Stimulated activated CD4-positive, alpha-beta T cell treated with anti-CD3 and anti-CD28 coated beads, Interleukin-1b, Interleukin-23, amount 100 ng/mL, for 4 hours (primary cell): Measurements from ENCODE around the gene TSPOAP1.

ENCODE experiments used
- DNase-seq, 2 donors: peaks; one replicate each; pipeline ENCODE4 v3.0.0-alpha.2; 2020; ENCODE audit warnings: low read depth in 2 of 2

Gene TSPOAP1

GRCh38 chr17:58330538-58330996 is 2.0 kb upstream of the TSPOAP1 start:
- peak; percentile 27 to 36 for DNase-seq

GRCh38 chr17:58329810-58330537 is 1.4 kb upstream of the TSPOAP1 start:
- peak in 1 of 2 donors; percentile 45 for DNase-seq

- DNase-seq, result peak; percentile 81 to 88
Observed at GRCh38 chr17:58329035-58329809, 627 bp upstream of the TSPOAP1 start.

- DNase-seq, result peak in 1 of 2 donors; percentile 18
Observed at GRCh38 chr17:58327363-58328194, 1.0 kb downstream of the TSPOAP1 start.

GRCh38 chr17:58326609-58327362 is 1.8 kb downstream of the TSPOAP1 start:
- no peak for DNase-seq

GRCh38 chr17:58325976-58326468 is 2.6 kb downstream of the TSPOAP1 start:
- no peak for DNase-seq

GRCh38 chr17:58325289-58325726 is 3.3 kb downstream of the TSPOAP1 start:
- no peak for DNase-seq

- DNase-seq, result no peak
Observed at GRCh38 chr17:58324409-58325288, 3.9 kb downstream of the TSPOAP1 start.

- no peak for DNase-seq
Observed at GRCh38 chr17:58324056-58324408, 4.6 kb downstream of the TSPOAP1 start.

GRCh38 chr17:58323366-58324055 is 5.1 kb downstream of the TSPOAP1 start:
- no peak for DNase-seq

- DNase-seq, result no peak
Observed at GRCh38 chr17:58322581-58323185, 5.9 kb downstream of the TSPOAP1 start.

GRCh38 chr17:58321571-58322525 is 6.7 kb downstream of the TSPOAP1 start:
- DNase-seq, result no peak

GRCh38 chr17:58320570-58321323 is 7.8 kb downstream of the TSPOAP1 start:
- DNase-seq, result no peak

- DNase-seq, result no peak
Observed at GRCh38 chr17:58320163-58320558, 8.4 kb downstream of the TSPOAP1 start.

GRCh38 chr17:58319173-58320162 is 9.1 kb downstream of the TSPOAP1 start:
- DNase-seq, result no peak

GRCh38 chr17:58318627-58319172 is 9.9 kb downstream of the TSPOAP1 start:
- no peak for DNase-seq
